Adrenal gland (tissue), 5 donors: ENCODE data around the gene MYEOV.

Experiments used
- CTCF ChIP-seq, 6 experiments: fragments of 450-650 bp in 4 of 6; fragments of 200-600 bp in 2 of 6; sonication (generic) in 1 of 6; IDR thresholded peaks; 1 replicate in 5 of 6; 2 replicates in 1 of 6; pipeline versions ENCODE4 v1.5.1 to v1.8.0; 2016 to 2021; ENCODE audit warnings: antibody characterized with exemption in 6 of 6, mild to moderate bottlenecking in 2 of 6, moderate library complexity in 1 of 6
- POLR2A ChIP-seq, 2 donors: fragments of 450-650 bp; IDR thresholded peaks; one replicate each; pipeline ENCODE4 v1.6.1; 2017; ENCODE audit warnings: antibody characterized with exemption in 2 of 2, mild to moderate bottlenecking in 2 of 2, moderate library complexity in 1 of 2
- donor health status: DM: no; HTN: no; CAD: no.

- TF ChIP-seq CTCF (IDR thresholded peaks at IDR 0.05) (no peak), POLR2A (IDR thresholded peaks at IDR 0.05) (no peak)
Observed at GRCh38 chr11:69321877-69322361, 28.0 kb downstream of the MYEOV start.
